Measurements from ENCODE around the gene KCNMA1.

Gene KCNMA1

GRCh38 chr10:77479586-77479985 is 158.0 kb downstream of the KCNMA1 start:
- no peak for DNase-seq (ENCODE audit: low read depth)

- no peak for DNase-seq (ENCODE audit: low read depth)
Observed at GRCh38 chr10:77478962-77479359, 158.6 kb downstream of the KCNMA1 start.

DNA sequence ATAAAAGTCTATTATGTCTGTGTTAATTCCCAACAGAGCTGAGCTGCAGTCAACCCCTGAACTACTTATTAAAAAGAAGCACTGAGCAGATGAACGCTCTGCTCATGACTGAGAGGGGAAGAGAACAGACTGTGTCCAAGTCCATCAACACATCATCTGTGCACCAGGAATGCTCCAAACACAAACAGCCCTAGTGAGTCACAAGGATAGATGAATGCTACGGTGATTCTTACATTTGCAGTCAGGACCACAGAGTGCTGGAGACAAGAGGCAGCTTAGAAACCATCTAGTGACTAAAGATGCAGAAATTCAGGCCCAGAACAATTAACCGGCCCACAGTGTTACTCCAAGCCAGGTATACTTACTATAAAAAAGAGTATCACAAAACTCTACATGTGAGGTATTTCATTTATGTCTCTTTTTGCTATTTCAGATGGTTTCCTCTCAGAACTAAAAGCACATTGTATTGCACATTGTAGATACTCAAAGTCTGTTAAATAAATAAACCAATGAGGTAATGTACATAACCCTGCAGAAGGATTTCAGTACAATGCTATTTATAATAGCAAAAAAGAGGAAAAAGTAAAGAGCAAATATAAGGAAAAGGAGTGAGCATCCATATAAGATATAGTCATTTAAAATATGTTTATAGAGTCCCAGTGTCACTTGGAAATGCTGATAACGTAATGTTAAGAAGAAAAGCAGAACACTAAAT is 159.2 kb downstream of the KCNMA1 start:
- DNase-seq (ENCODE audit: low read depth) = no peak

DNA sequence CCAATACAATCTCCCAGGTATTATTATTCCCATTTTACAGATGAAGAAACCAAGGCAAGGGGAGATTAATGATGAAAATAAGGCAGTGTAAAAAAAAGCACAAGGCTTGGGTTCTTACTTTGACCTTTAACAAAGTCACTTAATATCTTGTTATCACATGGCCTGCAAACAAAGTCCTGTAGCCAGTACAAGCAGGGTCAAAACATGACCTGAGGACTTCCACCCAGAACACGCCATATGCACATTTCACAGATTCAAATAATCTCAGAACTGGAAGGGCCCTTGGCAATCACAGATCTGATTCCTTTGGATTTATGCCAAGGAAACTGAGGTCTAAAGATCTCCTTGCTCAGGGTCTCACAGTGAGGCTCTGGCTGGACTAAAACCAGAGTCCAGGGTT is 162.1 kb downstream of the KCNMA1 start:
- no peak for DNase-seq (ENCODE audit: low read depth)

- no peak for DNase-seq (ENCODE audit: low read depth)
Observed at GRCh38 chr10:77474939-77475338, 162.7 kb downstream of the KCNMA1 start.

- no peak for DNase-seq (ENCODE audit: low read depth)
Observed at GRCh38 chr10:77474386-77474785, 163.2 kb downstream of the KCNMA1 start.

DNA sequence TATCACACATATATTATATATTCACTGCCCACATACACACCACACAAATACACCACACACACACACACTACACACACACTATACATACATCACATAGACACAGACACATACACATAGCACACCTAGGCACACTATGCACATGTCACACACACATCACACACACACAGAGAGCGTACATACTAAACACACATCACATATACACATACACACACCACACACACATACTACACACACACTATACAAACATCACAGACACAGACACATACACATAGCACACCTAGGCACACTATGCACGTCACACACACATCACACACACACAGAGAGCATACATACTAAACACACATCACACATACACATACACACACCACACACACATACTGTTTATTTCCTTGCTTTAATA is 165.5 kb downstream of the KCNMA1 start:
- no peak for DNase-seq (ENCODE audit: low read depth)

DNA sequence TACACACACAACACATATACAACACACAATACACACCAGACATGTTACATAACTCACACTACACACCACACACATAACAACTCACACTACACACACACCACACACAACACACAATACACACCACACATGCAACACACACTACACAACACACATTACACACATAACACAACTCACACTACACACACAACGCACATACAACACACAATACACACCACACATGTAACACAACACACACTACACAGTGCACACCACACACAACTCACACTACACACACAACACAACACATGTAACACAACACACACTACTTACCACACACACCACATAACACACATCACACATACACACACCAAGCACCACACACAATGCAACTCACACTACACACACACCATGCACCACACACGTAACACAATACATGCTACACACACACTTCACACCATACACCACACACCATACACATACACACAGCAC is 166.5 kb downstream of the KCNMA1 start:
- DNase-seq (ENCODE audit: low read depth) = no peak

GRCh38 chr10:77467422-77467963 is 170.1 kb downstream of the KCNMA1 start:
- DNase-seq (ENCODE audit: low read depth) = no peak

GRCh38 chr10:77463967-77464745 is 173.5 kb downstream of the KCNMA1 start:
- DNase-seq (ENCODE audit: low read depth) = no peak

- no peak for DNase-seq (ENCODE audit: low read depth)
Observed at GRCh38 chr10:77463499-77463898, 174.1 kb downstream of the KCNMA1 start.

GRCh38 chr10:77461636-77462296 is 175.8 kb downstream of the KCNMA1 start:
- no peak for DNase-seq (ENCODE audit: low read depth)

GRCh38 chr10:77459905-77460304 is 177.7 kb downstream of the KCNMA1 start:
- no peak for DNase-seq (ENCODE audit: low read depth)

DNA sequence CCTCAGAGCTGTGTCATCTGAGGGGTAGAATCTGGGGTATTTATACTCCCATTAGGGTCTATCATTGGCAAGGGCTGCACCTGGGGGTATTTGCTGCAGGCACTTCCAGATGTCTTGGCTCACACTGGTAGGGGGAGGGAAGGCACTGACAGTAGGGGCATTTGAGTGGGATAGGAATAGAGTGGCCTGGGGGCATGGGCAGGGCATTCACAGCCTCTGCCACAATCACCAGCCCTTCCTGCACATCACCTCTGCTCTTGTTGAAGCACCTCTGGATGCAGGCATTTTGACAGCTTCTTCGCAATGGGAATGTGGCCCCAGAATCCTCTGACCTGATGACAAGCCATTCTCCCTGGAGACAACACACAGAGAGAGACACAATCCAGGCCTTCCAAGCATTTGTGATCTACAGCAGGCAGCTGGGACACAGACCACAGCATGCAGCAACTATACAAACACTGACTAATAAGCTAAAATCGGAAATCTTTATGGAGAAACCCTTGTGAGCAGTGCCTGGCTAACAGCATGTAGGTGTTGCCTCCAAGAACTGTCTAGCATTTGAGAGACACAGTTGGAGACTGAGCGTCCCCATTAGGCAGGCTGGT is 178.5 kb downstream of the KCNMA1 start:
- no peak for DNase-seq (ENCODE audit: low read depth)

GRCh38 chr10:77457721-77458120 is 179.9 kb downstream of the KCNMA1 start:
- no peak for DNase-seq (ENCODE audit: low read depth)

- no peak for DNase-seq (ENCODE audit: low read depth)
Observed at GRCh38 chr10:77457266-77457665, 180.3 kb downstream of the KCNMA1 start.

DNA sequence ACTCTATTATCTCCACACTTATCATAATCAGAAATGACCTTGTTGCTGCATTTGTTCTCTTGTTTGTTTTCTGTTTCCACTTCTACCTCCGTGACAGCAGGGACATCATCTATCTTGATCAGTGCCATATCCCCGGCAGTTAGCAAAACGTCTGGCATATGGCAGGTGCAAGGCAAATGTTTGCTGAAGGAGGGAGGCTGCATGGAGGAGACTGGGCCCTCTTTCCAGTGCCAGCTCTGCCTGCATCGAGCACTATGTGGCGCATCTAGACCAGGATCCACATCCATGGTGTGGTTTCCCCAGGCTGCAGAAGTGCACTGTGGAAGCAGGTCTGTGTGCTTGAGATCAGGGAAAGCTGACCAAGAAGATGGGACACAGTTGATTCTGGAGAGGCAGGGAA is 181.2 kb downstream of the KCNMA1 start:
- no peak for DNase-seq (ENCODE audit: low read depth)

DNA sequence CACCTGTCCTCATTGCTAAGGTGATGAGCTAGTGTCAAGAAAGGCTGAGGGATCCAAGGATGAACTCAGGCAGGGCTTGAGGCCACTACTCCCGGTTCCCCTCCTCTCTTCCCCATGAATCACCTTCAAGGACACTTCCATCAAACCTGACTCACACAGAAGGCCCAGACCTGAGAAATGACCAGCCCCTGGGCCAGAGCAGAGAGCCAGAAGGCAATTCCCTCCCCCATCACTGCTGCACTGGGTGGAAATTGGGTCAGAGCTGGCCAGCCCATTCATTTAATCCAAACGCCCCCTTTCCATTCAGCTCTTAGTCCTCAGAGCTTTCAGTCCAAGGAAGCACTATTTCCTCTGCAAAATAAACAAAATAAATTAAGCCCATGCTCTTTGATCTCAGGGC is 182.0 kb downstream of the KCNMA1 start:
- no peak for DNase-seq (ENCODE audit: low read depth)

GRCh38 chr10:77452952-77453564 is 184.6 kb downstream of the KCNMA1 start:
- no peak for DNase-seq (ENCODE audit: low read depth)

- no peak for DNase-seq (ENCODE audit: low read depth)
Observed at GRCh38 chr10:77451886-77452285, 185.7 kb downstream of the KCNMA1 start.

DNA sequence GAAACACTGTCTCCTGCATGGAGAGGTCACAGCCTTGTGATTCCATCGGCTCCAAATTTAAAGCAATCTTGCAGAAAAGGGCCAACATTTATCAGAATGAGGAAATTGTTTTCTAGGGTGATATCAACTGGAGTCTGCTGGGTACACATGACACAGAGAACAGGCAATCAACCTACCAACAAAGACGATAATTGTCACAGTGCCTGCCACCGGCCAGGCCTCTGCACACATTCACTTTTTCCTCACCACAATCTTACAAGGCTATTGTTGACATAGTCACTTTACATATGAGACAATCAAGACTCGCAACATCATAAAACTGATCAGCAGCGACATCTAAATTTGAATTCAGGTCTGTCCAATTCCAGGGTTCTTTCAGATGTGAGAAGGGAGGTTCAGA is 189.4 kb downstream of the KCNMA1 start:
- DNase-seq (ENCODE audit: low read depth) = no peak

DNA sequence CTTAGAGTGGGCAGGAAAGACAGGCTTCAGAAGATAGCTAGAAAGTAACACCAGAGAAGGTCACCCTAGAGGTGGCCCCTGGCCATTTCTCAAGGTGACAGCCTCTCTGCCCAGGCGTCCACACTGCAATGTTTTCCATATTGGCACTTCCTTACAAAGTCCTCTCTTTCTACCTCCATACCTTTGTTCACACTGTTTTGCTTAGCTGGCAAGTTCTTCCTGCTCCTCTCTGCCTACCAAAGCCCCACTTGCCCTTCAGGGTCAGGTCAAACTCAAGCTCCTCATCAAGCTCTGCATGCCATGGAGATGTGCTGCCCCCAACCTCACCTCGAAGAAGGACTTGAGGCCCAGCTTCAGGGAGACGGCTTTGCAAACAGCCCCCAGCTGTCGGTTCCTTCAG is 190.9 kb downstream of the KCNMA1 start:
- DNase-seq (ENCODE audit: low read depth) = no peak

Measured in activated T-helper 1 cell treated with Interleukin-2 at 50 U/mL for 16 hours (primary cell).